NCI-H2171 treated with DMSO at 0.1 percent for 48 hours (cell line): ENCODE data around the gene NFIC.

Experiments
- DNase-seq: peaks from one replicate; lab custom pipeline; 2025; lab: John Stamatoyannopoulos, UW

The NFIC gene

GRCh38 chr19:3359919-3360420 lies 6.4 kb upstream of the NFIC start:
- DNase-seq: no peak

GRCh38 chr19:3360421-3361383 lies 5.7 kb upstream of the NFIC start:
- DNase-seq: peak; percentile 17

GRCh38 chr19:3361384-3362216 lies 4.8 kb upstream of the NFIC start:
- no peak for DNase-seq

- no peak for DNase-seq
Measured at GRCh38 chr19:3362217-3362906, 4.0 kb upstream of the NFIC start.

GRCh38 chr19:3363841-3364500 lies 2.4 kb upstream of the NFIC start:
- DNase-seq: no peak

- no peak for DNase-seq
Measured at GRCh38 chr19:3364501-3364858, 1.9 kb upstream of the NFIC start.

- peak; percentile 42 for DNase-seq
Measured at GRCh38 chr19:3365093-3365835, 1.1 kb upstream of the NFIC start.

- peak; percentile 44 for DNase-seq
Measured at GRCh38 chr19:3366753-3367627, 607 bp downstream of the NFIC start.

GRCh38 chr19:3367628-3368440 lies 1.5 kb downstream of the NFIC start:
- DNase-seq: no peak

GRCh38 chr19:3368441-3368795 lies 2.0 kb downstream of the NFIC start:
- no peak for DNase-seq

- DNase-seq: no peak
Measured at GRCh38 chr19:3368848-3369336, 2.5 kb downstream of the NFIC start.

GRCh38 chr19:3369337-3370213 lies 3.2 kb downstream of the NFIC start:
- no peak for DNase-seq

GRCh38 chr19:3370214-3370720 lies 3.9 kb downstream of the NFIC start:
- DNase-seq: no peak

- DNase-seq: no peak
Measured at GRCh38 chr19:3370728-3371591, 4.6 kb downstream of the NFIC start.

GRCh38 chr19:3372413-3372812 lies 6.0 kb downstream of the NFIC start:
- DNase-seq: no peak

GRCh38 chr19:3373971-3374368 lies 7.6 kb downstream of the NFIC start:
- no peak for DNase-seq
